WERI-Rb-1 (cell line): ENCODE measurements around the gene TMEM165.

Source experiments
- DNase-seq: peaks from one replicate; pipeline ENCODE4 v3.0.0-alpha.2; 2020
- H3K27ac ChIP-seq: fragments of 250-450 bp; sonication (Bioruptor Pico); 2 replicates; pipeline ENCODE4 v1.5.1; 2020; ENCODE audit warnings: mild to moderate bottlenecking, moderate library complexity
- H3K27me3 ChIP-seq: fragments of 250-450 bp; sonication (Bioruptor Pico); 2 replicates; pipeline ENCODE4 v1.5.1; 2021; ENCODE audit warnings: mild to moderate bottlenecking, low read depth, moderate library complexity; ENCODE audit not compliant: insufficient read depth, severe bottlenecking
- H3K36me3 ChIP-seq: fragments of 250-450 bp; sonication (Bioruptor Pico); 2 replicates; pipeline ENCODE4 v1.5.1; 2020; ENCODE audit warnings: mild to moderate bottlenecking, moderate library complexity
- H3K4me3 ChIP-seq: 2 replicates; pipeline ENCODE4 v1.5.1; 2011; ENCODE audit warnings: low read depth, mild to moderate bottlenecking, control low read depth, low read length
- H3K9me3 ChIP-seq: fragments of 250-450 bp; sonication (Bioruptor Pico); 2 replicates; pipeline ENCODE4 v1.5.1; 2021; ENCODE audit warnings: mild to moderate bottlenecking, moderate library complexity; ENCODE audit not compliant: severe bottlenecking
- TF ChIP-seq, protein P1 (sequence below): IDR thresholded peaks from 2 replicates; pipeline ENCODE4 v1.5.1; 2011; ENCODE audit warnings: low read depth, mild to moderate bottlenecking, control low read depth, inconsistent platforms, low read length

The TMEM165 gene

GRCh38 chr4:55385201-55385649 lies 10.5 kb upstream of the TMEM165 start:
- Histone ChIP-seq H3K36me3 (no peaks in the 10 kb centered on the region), H3K27me3 (no peaks in the 10 kb centered on the region), H3K9me3 (no peaks in the 10 kb centered on the region), H3K27ac (no peak overlapping the region), H3K4me3 (no peak overlapping the region)
- no peak for DNase-seq
- TF ChIP-seq, protein P1, sequence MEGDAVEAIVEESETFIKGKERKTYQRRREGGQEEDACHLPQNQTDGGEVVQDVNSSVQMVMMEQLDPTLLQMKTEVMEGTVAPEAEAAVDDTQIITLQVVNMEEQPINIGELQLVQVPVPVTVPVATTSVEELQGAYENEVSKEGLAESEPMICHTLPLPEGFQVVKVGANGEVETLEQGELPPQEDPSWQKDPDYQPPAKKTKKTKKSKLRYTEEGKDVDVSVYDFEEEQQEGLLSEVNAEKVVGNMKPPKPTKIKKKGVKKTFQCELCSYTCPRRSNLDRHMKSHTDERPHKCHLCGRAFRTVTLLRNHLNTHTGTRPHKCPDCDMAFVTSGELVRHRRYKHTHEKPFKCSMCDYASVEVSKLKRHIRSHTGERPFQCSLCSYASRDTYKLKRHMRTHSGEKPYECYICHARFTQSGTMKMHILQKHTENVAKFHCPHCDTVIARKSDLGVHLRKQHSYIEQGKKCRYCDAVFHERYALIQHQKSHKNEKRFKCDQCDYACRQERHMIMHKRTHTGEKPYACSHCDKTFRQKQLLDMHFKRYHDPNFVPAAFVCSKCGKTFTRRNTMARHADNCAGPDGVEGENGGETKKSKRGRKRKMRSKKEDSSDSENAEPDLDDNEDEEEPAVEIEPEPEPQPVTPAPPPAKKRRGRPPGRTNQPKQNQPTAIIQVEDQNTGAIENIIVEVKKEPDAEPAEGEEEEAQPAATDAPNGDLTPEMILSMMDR, result no peak

DNA sequence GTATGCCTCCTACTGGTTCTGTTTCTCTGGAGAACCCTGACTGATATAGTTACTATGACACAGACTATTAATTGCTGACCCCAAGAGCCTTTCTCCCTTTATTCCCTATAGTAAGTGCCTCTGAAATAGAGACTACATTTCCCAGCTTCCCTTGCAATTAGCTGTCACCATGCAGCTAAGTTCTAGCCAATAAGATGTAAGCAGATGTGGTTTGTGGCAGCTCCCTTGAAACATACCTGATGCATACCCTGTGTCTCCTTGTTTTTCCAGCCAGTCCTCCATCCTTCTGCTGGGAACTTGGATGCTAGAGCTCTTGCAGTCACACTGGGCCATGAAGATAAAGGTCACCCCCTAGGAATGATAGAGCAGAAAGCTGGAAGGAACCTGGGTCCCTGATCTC lies 9.7 kb upstream of the TMEM165 start:
- no peak overlapping the region for H3K4me3 ChIP-seq
- no peaks in the 10 kb centered on the region for H3K36me3 ChIP-seq
- TF ChIP-seq, protein P1, result no peak
- H3K27me3 ChIP-seq, result no peaks in the 10 kb centered on the region
- H3K9me3 ChIP-seq, result no peaks in the 10 kb centered on the region
- no peak overlapping the region for H3K27ac ChIP-seq
- DNase-seq, result peak; percentile 19

- Histone ChIP-seq H3K9me3 (no peaks in the 10 kb centered on the region), H3K27ac (no peak overlapping the region), H3K36me3 (no peaks in the 10 kb centered on the region), H3K4me3 (no peak overlapping the region), H3K27me3 (no peaks in the 10 kb centered on the region)
- no peak for DNase-seq
- TF ChIP-seq, protein P1, result no peak
Measured at GRCh38 chr4:55386840-55387239, 8.9 kb upstream of the TMEM165 start.

DNA sequence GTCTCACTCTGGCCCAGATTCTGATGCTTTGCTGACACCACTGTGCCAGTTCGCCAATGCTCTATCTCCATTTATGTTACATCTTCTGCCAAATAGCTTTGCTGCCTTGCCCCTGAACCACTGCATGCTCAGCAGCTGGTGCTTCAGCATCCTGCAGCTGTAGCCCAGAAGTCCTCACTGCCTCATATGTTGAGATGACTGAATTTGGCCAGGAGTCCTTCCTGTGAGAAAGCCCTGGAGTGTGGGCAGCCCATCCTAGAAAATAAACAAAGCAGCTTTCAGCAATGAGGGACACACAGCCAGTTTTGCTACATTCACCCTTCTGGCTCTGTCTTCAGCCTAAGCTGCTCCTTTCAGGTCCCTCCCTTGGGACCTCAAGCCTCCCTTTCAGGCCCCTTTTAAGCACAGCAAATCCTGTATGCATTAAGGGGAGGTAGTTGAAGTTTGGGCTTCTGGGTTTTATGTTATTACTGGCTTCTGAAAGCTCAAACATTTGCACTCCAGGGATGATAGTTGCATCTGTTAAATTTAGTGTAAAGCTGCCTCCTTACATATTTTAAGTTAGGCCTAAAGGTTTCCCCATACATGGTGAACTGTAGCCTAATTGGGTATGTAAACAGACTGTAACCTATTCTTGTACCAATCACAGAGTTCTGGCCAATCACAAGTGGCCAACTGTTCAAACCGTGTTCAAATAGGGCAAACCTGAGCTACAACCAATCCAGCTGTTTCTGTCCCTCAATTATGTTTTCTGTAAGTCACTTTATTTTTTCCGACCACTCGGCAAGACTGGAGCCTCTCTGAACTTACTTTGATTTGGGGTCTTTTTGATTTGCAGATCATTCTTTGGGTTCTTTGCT lies 2.1 kb upstream of the TMEM165 start:
- Histone ChIP-seq H3K27ac (no peak overlapping the region), H3K36me3 (peaks cover 17% of the 10 kb centered on the region), H3K27me3 (no peaks in the 10 kb centered on the region), H3K9me3 (no peaks in the 10 kb centered on the region), H3K4me3 (no peak overlapping the region)
- TF ChIP-seq, protein P1, result no peak
- no peak for DNase-seq

DNA sequence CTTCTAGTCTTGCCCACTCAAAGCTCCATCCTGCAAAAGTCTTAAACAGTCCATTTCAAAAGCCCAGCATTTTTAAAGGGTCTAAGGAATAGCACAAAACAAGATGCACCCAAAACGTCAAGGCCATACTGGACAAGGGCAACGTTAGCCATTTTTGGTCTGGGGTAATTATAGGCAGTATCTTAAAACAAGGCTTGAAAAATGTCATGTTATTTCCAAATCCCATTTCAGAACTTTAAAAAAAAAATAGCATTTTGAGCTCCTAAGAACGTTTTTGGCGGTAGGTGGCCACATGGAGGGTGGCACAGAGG lies 584 bp upstream of the TMEM165 start:
- H3K27me3 ChIP-seq, result no peaks in the 10 kb centered on the region
- peak overlapping the region; percentile 86 for H3K27ac ChIP-seq
- H3K4me3 ChIP-seq, result peak overlapping the region; percentile 77
- H3K9me3 ChIP-seq, result no peaks in the 10 kb centered on the region
- no peak for DNase-seq
- TF ChIP-seq, protein P1, result no peak
- peaks cover 17% of the 10 kb centered on the region for H3K36me3 ChIP-seq
